Mesendoderm (in vitro differentiated cells): Measurements from ENCODE around the gene MED6. TPM values are rescaled to one million over a fixed set of nuclear protein-coding genes. Genes with fewer than 3 reads are reported as not detected.
A peak's percentile ranks its signal among the peaks of the same experiment; 100 is the strongest.

Source experiments
- DNase-seq: peaks from one replicate; pipeline ENCODE4 v3.0.0; 2013
- H2AK5ac ChIP-seq: 2 replicates; pipeline ENCODE4 v1.6.1; 2013; ENCODE audit warnings: low read length, inconsistent platforms
- H2BK120ac ChIP-seq: 2 replicates; pipeline ENCODE4 v1.6.1; 2013; ENCODE audit warnings: low read depth, mild to moderate bottlenecking, low read length, moderate library complexity, mixed read lengths
- H2BK15ac ChIP-seq: replicated peaks from 2 replicates; pipeline ENCODE4 v1.6.1; 2013; ENCODE audit warnings: low read depth, mild to moderate bottlenecking, moderate library complexity
- H2BK5ac ChIP-seq: 2 replicates; pipeline ENCODE4 v1.6.1; 2013; ENCODE audit warnings: low read length, inconsistent platforms
- H3K18ac ChIP-seq: 2 replicates; pipeline ENCODE4 v1.6.1; 2013; ENCODE audit warnings: mild to moderate bottlenecking, low read length, mixed read lengths
- H3K23ac ChIP-seq: one replicate; pipeline ENCODE4 v1.6.1; 2013; ENCODE audit warnings: low read length
- H3K27ac ChIP-seq: 2 replicates; pipeline ENCODE4 v1.5.1; 2013; ENCODE audit warnings: low read depth, mild to moderate bottlenecking, inconsistent platforms, low read length, moderate library complexity
- H3K27me3 ChIP-seq: 2 replicates; pipeline ENCODE4 v1.6.1; 2013; ENCODE audit warnings: low read length, control low read depth, mild to moderate bottlenecking, inconsistent platforms; ENCODE audit not compliant: insufficient read depth, poor library complexity
- H3K36me3 ChIP-seq: 2 replicates; pipeline ENCODE4 v1.6.1; 2013; ENCODE audit warnings: low read length, inconsistent platforms; ENCODE audit not compliant: control insufficient read depth, insufficient read depth
- H3K4ac ChIP-seq: one replicate; pipeline ENCODE4 v1.6.1; 2013; ENCODE audit warnings: low read depth, mild to moderate bottlenecking, low read length, moderate library complexity
- H3K4me1 ChIP-seq: 2 replicates; pipeline ENCODE4 v1.6.1; 2013; ENCODE audit warnings: low read depth, low read length, inconsistent platforms; ENCODE audit not compliant: control insufficient read depth
- H3K4me2 ChIP-seq: 2 replicates; pipeline ENCODE4 v1.6.1; 2013; ENCODE audit warnings: low read length
- H3K4me3 ChIP-seq: 2 replicates; pipeline ENCODE4 v1.5.1; 2013; ENCODE audit warnings: mild to moderate bottlenecking, low read length
- H3K56ac ChIP-seq: one replicate; pipeline ENCODE4 v1.6.1; 2013; ENCODE audit warnings: low read length
- H3K79me1 ChIP-seq: 2 replicates; pipeline ENCODE4 v1.6.1; 2013; ENCODE audit warnings: low read length, inconsistent platforms
- H3K79me2 ChIP-seq: 2 replicates; pipeline ENCODE4 v1.6.1; 2013; ENCODE audit warnings: mild to moderate bottlenecking, low read length; ENCODE audit not compliant: control insufficient read depth, insufficient read depth
- H3K9ac ChIP-seq: 2 replicates; pipeline ENCODE4 v1.6.1; 2013; ENCODE audit warnings: low read length, inconsistent platforms
- H4K5ac ChIP-seq: one replicate; pipeline ENCODE4 v1.6.1; 2013; ENCODE audit warnings: low read length
- H4K8ac ChIP-seq: one replicate; pipeline ENCODE4 v1.6.1; 2013; ENCODE audit warnings: low read depth, mild to moderate bottlenecking, control low read depth, low read length, moderate library complexity
- WGBS: extraction: QIAGEN DNeasy Blood & Tissue Kit; methylation state at CpG from one replicate; pipeline ENCODE4 v1.1.7; 2013; ENCODE audit warnings: low lambda C conversion rate, missing lambda C conversion rate; ENCODE audit not compliant: insufficient coverage; ENCODE audit errors: extremely low coverage; 5-methylcytosine and 5-hydroxymethylcytosine counted together
- polyA plus RNA-seq, 2 experiments: library from polyadenylated mRNA; stranded (reverse); fragments of 200-250 nt; gene quantifications; one replicate each; pipeline ENCODE4 v1.2.3, GENCODE V29; 2013

The MED6 gene
- 40.8 TPM for polyA plus RNA-seq (2013, experiment 1 of 2)
- 39.8 TPM for polyA plus RNA-seq (2013, experiment 2 of 2)

GRCh38 chr14:70600382-70601157 lies at the start of gene MED6:
Gene MED6 (minus strand): TSS chr14:70600655. CDS start chr14:70600637, 18 bp downstream.
- H3K27ac ChIP-seq, result no peak within 1 kb of the TSS
- H3K36me3 ChIP-seq, result peaks cover 1% of the 10 kb centered on the region
- H3K23ac ChIP-seq, result no peak within 1 kb of the TSS
- H3K9ac ChIP-seq, result peak within 1 kb of the TSS; percentile 96
- peak within 1 kb of the TSS; percentile 99 for H4K8ac ChIP-seq
- no peak within 1 kb of the TSS for H2BK5ac ChIP-seq
- peak within 1 kb of the TSS; percentile 100 for H3K4me3 ChIP-seq
- H3K4me1 ChIP-seq, result no peaks in the 10 kb centered on the region
- no CpG with 5 or more reads among the region's 43 CpGs for WGBS
- peak within 1 kb of the TSS; percentile 82 for H2BK120ac ChIP-seq
- H3K56ac ChIP-seq, result peak within 1 kb of the TSS; percentile 96
- H3K18ac ChIP-seq, result peak within 1 kb of the TSS; percentile 84
- H2AK5ac ChIP-seq, result no peak within 1 kb of the TSS
- H3K79me1 ChIP-seq, result peaks cover 4% of the 10 kb centered on the region
- H3K27me3 ChIP-seq, result no peaks in the 10 kb centered on the region
- H3K4ac ChIP-seq, result peak within 1 kb of the TSS; percentile 81
- H4K5ac ChIP-seq, result peak within 1 kb of the TSS; percentile 100
- H3K79me2 ChIP-seq, result peaks cover 35% of the 10 kb centered on the region
- H2BK15ac ChIP-seq, result peak within 1 kb of the TSS; percentile 88
- DNase-seq, result peak; percentile 98
- peak within 1 kb of the TSS; percentile 93 for H3K4me2 ChIP-seq

DNA sequence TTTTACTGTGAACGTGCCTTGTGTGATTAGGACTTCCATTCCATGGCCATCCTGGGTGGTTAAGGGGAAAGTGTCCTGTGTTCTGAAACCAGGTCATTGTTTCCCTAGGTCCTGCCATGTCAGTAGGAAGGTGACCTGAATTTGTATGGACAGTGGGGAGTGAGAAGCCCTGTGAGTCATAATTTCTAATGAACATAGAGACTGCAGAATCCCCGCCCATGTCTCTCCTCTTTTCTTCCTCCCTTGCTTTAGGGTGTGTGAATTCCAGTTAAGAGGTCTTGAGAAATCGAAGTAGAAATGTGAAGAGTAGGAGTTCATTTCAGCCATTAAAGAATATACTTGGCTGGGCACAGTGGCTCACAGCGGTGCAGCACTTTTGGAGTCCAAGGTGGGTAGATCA lies 49.3 kb upstream of the MED6 start:
- Histone ChIP-seq H3K23ac (no peak overlapping the region), H3K4me1 (peaks cover 33% of the 10 kb centered on the region), H3K18ac (no peak overlapping the region), H3K56ac (no peak overlapping the region), H4K5ac (no peak overlapping the region), H3K4me2 (no peak overlapping the region), H2AK5ac (no peak overlapping the region), H3K4me3 (no peak overlapping the region), H3K79me2 (peaks cover 48% of the 10 kb centered on the region), H3K9ac (no peak overlapping the region), H3K27me3 (no peaks in the 10 kb centered on the region), H2BK15ac (no peak overlapping the region), H3K79me1 (peaks cover 19% of the 10 kb centered on the region), H4K8ac (no peak overlapping the region), H3K4ac (no peak overlapping the region), H2BK5ac (no peak overlapping the region), H3K27ac (no peak overlapping the region), H3K36me3 (no peaks in the 10 kb centered on the region), H2BK120ac (no peak overlapping the region)
- no peak for DNase-seq
- no CpG with 5 or more reads among the region's 4 CpGs for WGBS

DNA sequence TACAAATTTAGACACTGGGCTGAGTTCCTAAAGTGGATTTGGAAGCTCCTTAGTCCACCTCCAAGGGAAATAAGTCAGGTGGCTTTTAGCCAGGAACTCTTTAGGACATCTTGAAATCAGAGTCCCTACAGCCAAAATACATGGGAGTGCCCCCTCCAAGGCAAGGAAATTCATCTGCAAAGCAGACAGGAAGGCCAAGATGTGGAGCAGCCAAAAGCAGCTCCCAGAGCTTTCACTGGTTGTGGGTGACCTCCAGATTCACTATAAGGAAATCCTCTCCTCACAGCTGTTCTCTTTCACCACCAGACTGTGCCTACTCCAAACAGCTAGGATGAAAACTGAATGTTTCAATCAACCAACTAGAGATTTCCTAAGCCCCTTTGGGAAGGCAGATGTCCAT lies 47.9 kb upstream of the MED6 start:
- no peak overlapping the region for H4K8ac ChIP-seq
- H3K4me1 ChIP-seq, result peaks cover 35% of the 10 kb centered on the region
- H3K4ac ChIP-seq, result peak overlapping the region; percentile 72
- H2AK5ac ChIP-seq, result no peak overlapping the region
- no peak overlapping the region for H2BK120ac ChIP-seq
- no peak overlapping the region for H2BK5ac ChIP-seq
- no peak overlapping the region for H3K23ac ChIP-seq
- peaks cover 59% of the 10 kb centered on the region for H3K79me2 ChIP-seq
- H3K56ac ChIP-seq, result no peak overlapping the region
- no peak for DNase-seq
- H2BK15ac ChIP-seq, result no peak overlapping the region
- no peak overlapping the region for H4K5ac ChIP-seq
- peaks cover 22% of the 10 kb centered on the region for H3K79me1 ChIP-seq
- H3K36me3 ChIP-seq, result no peaks in the 10 kb centered on the region
- H3K18ac ChIP-seq, result no peak overlapping the region
- no peak overlapping the region for H3K4me2 ChIP-seq
- H3K27me3 ChIP-seq, result no peaks in the 10 kb centered on the region
- H3K9ac ChIP-seq, result no peak overlapping the region
- no peak overlapping the region for H3K4me3 ChIP-seq
- H3K27ac ChIP-seq, result no peak overlapping the region

- H4K5ac ChIP-seq, result peak overlapping the region; percentile 5
- H3K4me1 ChIP-seq, result peaks cover 30% of the 10 kb centered on the region
- H3K23ac ChIP-seq, result no peak overlapping the region
- H3K9ac ChIP-seq, result peak overlapping the region; percentile 8
- peak overlapping the region; percentile 26 for H2BK5ac ChIP-seq
- peak overlapping the region; percentile 24 for H2AK5ac ChIP-seq
- no peak overlapping the region for H3K4ac ChIP-seq
- WGBS, result no CpG with 5 or more reads among the region's 2 CpGs
- H2BK120ac ChIP-seq, result no peak overlapping the region
- no peak overlapping the region for H2BK15ac ChIP-seq
- peak overlapping the region; percentile 61 for H3K56ac ChIP-seq
- H3K36me3 ChIP-seq, result no peaks in the 10 kb centered on the region
- peak overlapping the region; percentile 75 for H3K27ac ChIP-seq
- DNase-seq, result peak; percentile 62
- no peaks in the 10 kb centered on the region for H3K27me3 ChIP-seq
- H3K4me2 ChIP-seq, result no peak overlapping the region
- no peak overlapping the region for H4K8ac ChIP-seq
- H3K79me1 ChIP-seq, result peaks cover 23% of the 10 kb centered on the region
- H3K4me3 ChIP-seq, result no peak overlapping the region
- H3K79me2 ChIP-seq, result peaks cover 65% of the 10 kb centered on the region
- H3K18ac ChIP-seq, result no peak overlapping the region
These were observed 46.2 kb upstream of the MED6 start for GRCh38 chr14:70646705-70647104.

DNA sequence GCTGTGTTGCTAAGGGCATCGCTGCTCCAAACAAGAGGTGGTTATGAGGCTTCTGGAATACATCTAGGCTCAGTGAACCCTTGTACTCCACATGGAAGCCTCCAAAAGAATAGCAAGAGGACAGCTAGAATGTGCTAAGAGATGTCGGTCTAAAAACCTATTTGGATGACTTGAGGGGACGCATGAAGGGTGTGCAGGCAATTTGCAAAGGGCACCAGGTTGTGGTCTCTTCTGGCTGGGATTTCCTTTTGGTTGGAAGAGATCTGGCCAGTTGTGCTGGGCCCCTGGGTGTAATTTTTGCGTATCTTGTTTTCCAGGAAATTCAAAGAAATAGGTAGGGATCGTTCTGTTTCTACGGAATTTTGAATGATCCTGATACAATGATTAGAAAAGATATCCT lies 45.4 kb upstream of the MED6 start:
- Histone ChIP-seq H2BK15ac (no peak overlapping the region), H3K4me3 (no peak overlapping the region), H3K27me3 (no peaks in the 10 kb centered on the region), H3K36me3 (no peaks in the 10 kb centered on the region), H3K79me2 (peaks cover 62% of the 10 kb centered on the region), H3K18ac (peak overlapping the region; percentile 45), H2AK5ac (peak overlapping the region; percentile 15), H3K4ac (no peak overlapping the region), H3K23ac (no peak overlapping the region), H3K9ac (peak overlapping the region; percentile 7), H4K5ac (no peak overlapping the region), H4K8ac (no peak overlapping the region), H2BK120ac (peak overlapping the region; percentile 1), H3K27ac (peak overlapping the region; percentile 75), H3K4me2 (no peak overlapping the region), H3K56ac (peak overlapping the region; percentile 61), H3K79me1 (peaks cover 20% of the 10 kb centered on the region), H3K4me1 (peaks cover 30% of the 10 kb centered on the region), H2BK5ac (peak overlapping the region; percentile 40)
- no CpG with 5 or more reads among the region's 6 CpGs for WGBS
- no peak for DNase-seq
